Mesothelial cell of epicardium (in vitro differentiated cells): ENCODE results near the gene DUSP1. TPM values are rescaled to one million over a fixed set of nuclear protein-coding genes. Genes with fewer than 3 reads are reported as not detected.

Source experiments
- DNase-seq, 2 experiments: peaks; one replicate each; pipeline ENCODE4 v3.0.0; 2021; ENCODE audit warnings: low spot score in 2 of 2; ENCODE audit not compliant: unreplicated experiment in 2 of 2
- H3K27ac Mint-ChIP-seq: 2 replicates; pipeline ENCODE4 v1.8.0; 2021; ENCODE audit warnings: mixed read lengths
- H3K27me3 Mint-ChIP-seq: 2 replicates; pipeline ENCODE4 v1.8.0; 2021; ENCODE audit warnings: low read depth, mixed read lengths
- H3K36me3 Mint-ChIP-seq: 2 replicates; pipeline ENCODE4 v1.8.0; 2021; ENCODE audit warnings: mixed read lengths
- H3K4me1 Mint-ChIP-seq: 2 replicates; pipeline ENCODE4 v1.8.0; 2021; ENCODE audit warnings: mixed read lengths
- H3K4me3 Mint-ChIP-seq: 2 replicates; pipeline ENCODE4 v1.8.0; 2021; ENCODE audit warnings: mild to moderate bottlenecking, moderate library complexity, mixed read lengths
- H3K9me3 Mint-ChIP-seq: 2 replicates; pipeline ENCODE4 v1.8.0; 2021; ENCODE audit warnings: mixed read lengths
- total RNA-seq: library from RNA; stranded (reverse); gene quantifications from 3 replicates; pipeline ENCODE4 v1.2.1, GENCODE V29; 2021
- TF ChIP-seq, protein P1 (sequence below): fragments of 200-600 bp; sonication (generic); IDR thresholded peaks from one replicate; pipeline ENCODE4 v1.5.0; 2021; ENCODE audit warnings: antibody characterized with exemption; ENCODE audit not compliant: unreplicated experiment

DUSP1 gene
- total RNA-seq, 1 donor from 2014 or later: 116 TPM

DNA sequence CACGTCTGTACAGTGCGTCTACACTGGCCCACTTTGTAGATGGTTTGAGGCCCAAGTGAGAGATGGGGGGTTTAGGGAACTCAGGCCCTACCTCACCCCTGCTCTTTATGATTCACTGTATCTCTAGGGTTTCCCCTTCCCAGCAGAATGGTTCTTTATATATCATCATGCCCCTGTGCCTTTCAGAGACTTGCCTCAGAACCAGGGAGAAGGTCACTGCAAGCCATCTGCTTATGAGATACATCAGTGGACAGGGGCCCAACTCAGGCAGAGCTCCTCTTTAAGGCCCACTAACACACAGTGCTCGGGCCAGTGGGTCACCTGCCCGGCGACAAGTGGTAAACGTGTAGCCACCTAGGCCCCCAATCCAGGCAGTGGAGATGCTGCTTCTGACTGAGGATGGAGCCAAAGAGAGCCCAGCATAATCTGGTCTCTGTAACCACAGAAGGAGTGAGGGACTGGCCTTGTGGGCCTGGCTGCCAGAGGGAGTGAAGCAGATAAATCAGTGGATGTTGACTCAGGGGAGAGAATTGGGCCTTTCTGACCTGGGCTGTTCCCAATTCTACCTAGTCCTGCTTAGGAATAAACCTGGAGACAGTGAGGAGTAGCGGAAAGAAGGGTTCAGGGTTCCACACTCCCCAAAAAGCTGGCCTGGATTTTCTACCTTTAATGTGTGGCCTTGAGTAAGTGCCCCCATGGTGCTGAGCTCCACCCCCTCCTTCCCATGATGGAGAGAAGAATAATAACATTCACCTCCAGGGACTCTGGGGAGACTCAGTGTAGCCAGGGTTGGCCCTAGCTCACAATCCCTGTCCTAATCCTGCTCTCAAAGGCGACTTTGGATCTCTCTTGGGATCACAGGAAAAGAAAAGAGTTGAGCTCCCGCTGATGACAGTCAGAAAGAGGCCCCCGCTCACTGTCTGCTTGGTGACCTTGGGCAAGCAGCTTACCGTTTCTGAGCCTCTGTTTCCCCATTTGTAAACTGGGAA is 2.8 kb upstream of the DUSP1 start:
- TF ChIP-seq, protein P1, sequence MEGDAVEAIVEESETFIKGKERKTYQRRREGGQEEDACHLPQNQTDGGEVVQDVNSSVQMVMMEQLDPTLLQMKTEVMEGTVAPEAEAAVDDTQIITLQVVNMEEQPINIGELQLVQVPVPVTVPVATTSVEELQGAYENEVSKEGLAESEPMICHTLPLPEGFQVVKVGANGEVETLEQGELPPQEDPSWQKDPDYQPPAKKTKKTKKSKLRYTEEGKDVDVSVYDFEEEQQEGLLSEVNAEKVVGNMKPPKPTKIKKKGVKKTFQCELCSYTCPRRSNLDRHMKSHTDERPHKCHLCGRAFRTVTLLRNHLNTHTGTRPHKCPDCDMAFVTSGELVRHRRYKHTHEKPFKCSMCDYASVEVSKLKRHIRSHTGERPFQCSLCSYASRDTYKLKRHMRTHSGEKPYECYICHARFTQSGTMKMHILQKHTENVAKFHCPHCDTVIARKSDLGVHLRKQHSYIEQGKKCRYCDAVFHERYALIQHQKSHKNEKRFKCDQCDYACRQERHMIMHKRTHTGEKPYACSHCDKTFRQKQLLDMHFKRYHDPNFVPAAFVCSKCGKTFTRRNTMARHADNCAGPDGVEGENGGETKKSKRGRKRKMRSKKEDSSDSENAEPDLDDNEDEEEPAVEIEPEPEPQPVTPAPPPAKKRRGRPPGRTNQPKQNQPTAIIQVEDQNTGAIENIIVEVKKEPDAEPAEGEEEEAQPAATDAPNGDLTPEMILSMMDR: no peak
- H3K27me3 Mint-ChIP-seq: no peaks in the 10 kb centered on the region
- peak overlapping the region; percentile 100 for H3K27ac Mint-ChIP-seq
- no peak for DNase-seq
- peaks cover 4% of the 10 kb centered on the region for H3K36me3 Mint-ChIP-seq
- H3K4me3 Mint-ChIP-seq: no peak overlapping the region
- no peaks in the 10 kb centered on the region for H3K9me3 Mint-ChIP-seq
- H3K4me1 Mint-ChIP-seq: peaks cover 36% of the 10 kb centered on the region

DNA sequence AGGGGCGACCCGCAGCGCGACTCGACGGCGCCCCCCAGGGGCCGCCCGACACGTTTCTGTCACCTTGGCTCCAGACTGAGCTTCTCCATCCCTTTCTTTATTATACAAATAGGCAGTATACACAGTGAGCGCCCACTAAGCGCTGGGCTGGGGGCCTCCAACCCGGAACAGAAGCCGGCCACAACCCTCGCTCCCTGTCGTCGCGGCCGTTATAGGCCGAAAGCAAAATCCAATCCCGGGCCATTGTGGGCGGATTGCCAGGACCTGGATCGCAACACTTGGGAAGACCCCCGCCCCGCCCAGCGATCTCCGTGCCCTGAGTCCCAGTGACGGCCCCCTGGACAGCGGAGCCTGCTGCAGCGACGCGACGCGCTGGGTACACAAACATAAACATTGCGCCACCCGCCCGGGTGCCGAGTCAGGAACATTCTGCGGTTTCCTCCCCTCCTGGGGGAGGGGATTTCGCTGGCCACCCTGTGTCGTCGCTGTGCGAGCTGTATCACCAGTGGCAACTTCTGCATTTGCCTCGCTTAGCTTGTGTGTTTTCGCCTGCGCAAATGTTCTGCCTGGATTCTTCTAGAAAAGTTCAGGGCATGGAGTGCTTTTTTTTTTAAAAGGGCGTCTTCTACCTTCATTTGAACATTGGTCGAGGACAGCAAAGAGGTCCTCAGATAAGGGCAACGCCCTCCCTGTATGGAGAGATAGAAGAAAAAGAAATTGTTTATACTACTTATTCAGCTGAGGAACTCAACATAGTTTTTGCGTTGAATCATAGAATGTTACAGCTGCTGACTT is 1.3 kb upstream of the DUSP1 start:
- Mint-ChIP-seq H3K27me3 (no peaks in the 10 kb centered on the region), H3K9me3 (no peaks in the 10 kb centered on the region), H3K27ac (peak overlapping the region; percentile 100), H3K4me1 (peaks cover 48% of the 10 kb centered on the region), H3K36me3 (peaks cover 10% of the 10 kb centered on the region), H3K4me3 (peak overlapping the region; percentile 97)
- DNase-seq: peak; percentile 61 to 86
- TF ChIP-seq, protein P1: peak; percentile 81

DNA sequence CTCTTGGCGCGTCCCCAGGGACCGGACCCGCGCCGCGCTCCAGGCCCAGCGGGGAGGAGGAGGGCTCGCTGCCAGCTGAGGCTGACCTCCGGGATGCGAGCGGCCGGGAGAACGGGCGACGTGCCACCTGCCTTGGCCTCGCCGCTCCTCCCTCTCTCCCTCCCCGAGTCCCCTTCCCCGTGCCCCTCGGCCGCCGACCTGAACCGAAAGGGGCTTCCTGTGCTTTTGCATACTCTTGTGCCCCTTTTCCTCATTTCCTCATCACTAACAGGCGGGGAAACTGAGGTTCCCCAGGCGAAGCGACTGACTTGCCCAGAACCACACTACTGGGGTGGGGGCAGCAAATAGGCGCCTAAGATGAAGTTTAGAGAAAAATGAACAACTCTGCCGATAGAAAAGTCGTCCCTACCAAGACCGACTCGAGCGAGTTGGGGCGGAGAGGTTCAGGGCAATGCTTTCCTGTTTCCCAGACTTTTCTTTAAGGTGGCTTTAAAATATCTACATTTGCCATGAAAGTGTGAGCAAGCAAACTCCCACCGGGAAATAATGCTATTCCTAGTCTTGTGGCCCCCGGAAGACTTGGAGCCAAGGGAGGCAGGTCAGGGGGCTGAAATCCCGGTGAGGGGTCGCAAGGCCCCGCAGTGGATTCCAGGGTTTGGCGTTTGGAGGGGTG is 580 bp upstream of the DUSP1 start:
- no peaks in the 10 kb centered on the region for H3K27me3 Mint-ChIP-seq
- peaks cover 10% of the 10 kb centered on the region for H3K36me3 Mint-ChIP-seq
- DNase-seq: no peak
- H3K4me3 Mint-ChIP-seq: peak overlapping the region; percentile 97
- peaks cover 53% of the 10 kb centered on the region for H3K4me1 Mint-ChIP-seq
- H3K27ac Mint-ChIP-seq: peak overlapping the region; percentile 100
- TF ChIP-seq, protein P1: no peak
- H3K9me3 Mint-ChIP-seq: no peaks in the 10 kb centered on the region

DNA sequence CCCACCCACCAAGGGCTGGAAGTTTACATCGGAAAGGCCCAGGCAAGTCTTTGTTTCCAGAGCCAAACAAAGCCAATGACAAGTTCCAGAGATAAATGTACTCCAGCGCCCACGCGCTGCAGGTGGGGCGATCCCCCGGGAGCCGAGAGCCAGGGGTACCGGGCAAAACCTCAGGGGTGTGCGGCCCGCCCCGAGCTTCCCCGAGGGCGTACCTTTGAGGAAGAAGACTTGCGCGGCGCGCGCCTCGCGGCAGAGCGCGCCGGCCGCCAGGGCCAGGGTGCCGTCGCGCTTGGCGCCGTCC is 671 bp downstream of the DUSP1 start:
- TF ChIP-seq, protein P1: no peak
- Mint-ChIP-seq H3K36me3 (peaks cover 10% of the 10 kb centered on the region), H3K27me3 (no peaks in the 10 kb centered on the region), H3K4me3 (peak overlapping the region; percentile 97), H3K4me1 (peaks cover 65% of the 10 kb centered on the region), H3K27ac (peak overlapping the region; percentile 95), H3K9me3 (no peaks in the 10 kb centered on the region)
- DNase-seq: no peak

DNA sequence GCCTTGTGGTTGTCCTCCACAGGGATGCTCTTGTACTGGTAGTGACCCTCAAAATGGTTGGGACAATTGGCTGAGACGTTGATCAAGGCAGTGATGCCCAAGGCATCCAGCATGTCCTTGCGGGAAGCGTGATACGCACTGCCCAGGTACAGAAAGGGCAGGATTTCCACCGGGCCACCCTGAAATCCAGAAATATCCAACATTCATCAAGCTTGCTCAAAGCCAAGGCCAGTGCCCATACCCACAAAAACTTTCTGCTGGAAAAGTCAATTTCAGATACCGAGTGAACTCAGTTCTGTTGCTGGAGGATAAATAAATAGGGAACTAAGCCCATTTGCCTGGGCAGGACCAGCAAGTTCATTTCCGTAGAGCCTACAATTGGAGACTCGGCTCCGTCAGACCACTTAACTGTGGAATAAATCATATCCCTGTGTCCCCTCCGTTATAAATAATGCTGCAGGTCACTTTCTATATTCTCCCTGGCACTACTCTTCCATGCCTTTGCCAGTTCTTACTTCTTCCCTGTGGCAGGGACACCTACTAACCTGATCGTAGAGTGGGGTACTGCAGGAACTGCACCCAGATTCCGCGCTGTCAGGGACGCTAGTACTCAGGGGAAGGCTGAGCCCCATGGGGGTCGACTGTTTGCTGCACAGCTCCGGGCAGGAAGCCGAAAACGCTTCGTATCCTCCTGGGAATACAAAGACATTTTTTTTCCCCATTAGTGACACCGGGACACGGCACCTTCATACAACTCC is 1.2 kb downstream of the DUSP1 start:
- H3K4me1 Mint-ChIP-seq: peaks cover 70% of the 10 kb centered on the region
- peak overlapping the region; percentile 95 for H3K27ac Mint-ChIP-seq
- no peaks in the 10 kb centered on the region for H3K27me3 Mint-ChIP-seq
- no peaks in the 10 kb centered on the region for H3K9me3 Mint-ChIP-seq
- no peak for DNase-seq
- H3K4me3 Mint-ChIP-seq: peak overlapping the region; percentile 97
- H3K36me3 Mint-ChIP-seq: peaks cover 10% of the 10 kb centered on the region
- TF ChIP-seq, protein P1: no peak
